ENCODE results near the gene SLC6A15.

Gene SLC6A15

DNA sequence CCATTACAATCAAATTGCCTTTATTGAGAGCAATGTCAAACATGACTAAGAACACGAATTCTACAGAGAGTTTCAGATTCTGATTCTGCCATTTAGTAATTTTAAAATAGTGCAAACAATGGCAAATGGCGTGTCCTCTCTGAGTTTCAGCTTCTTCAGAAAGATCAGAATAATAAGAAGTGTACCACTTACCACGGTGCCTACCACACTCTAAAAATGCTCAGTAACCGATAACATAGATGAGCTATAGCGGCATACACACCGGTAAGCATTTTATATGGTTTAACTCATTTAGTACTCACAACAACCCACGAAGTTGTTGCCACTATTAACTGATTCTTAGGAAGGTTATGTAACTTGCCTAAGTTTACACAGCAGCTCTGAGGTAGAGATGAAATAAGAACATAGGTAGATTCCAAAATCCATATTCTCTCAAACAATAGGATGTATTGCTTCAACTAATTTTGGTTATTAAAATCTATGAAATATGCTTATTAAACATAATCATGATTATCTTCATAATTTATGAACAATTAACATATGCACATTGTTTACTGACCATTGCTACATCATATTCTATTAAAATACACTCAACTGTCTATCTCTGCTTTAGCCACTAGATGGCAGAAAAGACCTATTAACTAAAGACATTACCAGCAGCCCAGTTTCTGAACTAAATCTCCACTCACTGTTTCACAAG lies 38.3 kb downstream of the SLC6A15 start:
- DNase-seq: no peak

DNA sequence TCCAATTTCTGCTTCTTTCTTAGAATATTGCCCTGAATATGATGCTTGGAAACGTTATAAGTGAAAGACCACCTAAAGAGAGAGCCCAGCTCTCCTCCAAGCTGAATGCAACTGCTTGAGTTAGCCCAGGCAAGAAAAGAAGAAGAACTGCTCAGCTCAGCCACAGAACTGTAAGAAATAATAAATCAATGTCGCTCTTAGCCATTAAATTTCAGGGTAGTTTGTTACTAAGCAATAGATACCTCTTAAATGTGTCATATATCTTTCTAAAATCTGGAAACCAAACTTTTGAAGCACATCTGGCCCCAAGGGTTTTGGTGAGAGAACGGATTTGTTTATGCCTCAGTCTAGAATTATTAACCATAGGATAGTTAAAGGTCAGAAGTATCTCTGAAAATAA lies 50.4 kb downstream of the SLC6A15 start:
- no peak for DNase-seq

DNA sequence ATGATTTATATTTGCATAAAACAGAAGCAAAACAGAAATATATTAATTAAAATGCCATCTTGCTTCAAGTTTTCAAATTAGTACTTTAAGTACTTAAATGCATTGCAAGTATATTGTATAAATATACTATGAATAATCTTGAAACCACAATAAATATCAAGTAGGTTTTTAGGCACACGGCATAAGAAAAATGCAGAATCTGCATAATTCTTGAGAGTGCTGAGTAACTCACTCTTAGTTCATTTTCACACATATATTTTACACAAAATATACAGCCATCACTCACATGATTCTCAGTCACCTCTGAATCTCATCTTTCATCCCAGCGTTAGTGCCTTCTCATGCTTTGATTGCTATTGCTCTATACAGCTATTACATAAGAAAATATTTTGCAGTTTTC lies 51.9 kb downstream of the SLC6A15 start:
- no peak for DNase-seq

DNA sequence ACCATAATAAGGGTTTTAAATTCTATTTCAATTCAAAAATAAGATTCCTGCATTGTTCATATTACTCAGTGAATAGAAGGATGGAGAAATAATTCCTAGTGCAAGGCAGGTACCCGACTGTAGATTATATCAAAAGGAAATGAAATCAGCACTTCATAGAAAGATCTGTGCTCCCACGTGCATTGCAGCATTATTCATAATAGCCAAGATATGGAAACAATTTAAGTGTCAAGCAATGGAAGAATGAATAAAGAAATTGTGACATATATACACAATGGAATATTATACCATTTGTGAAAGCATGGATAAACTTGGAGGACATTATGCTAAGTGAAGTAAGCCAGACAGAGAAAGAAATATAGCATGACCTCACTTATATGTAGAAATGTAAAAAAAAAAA lies 53.8 kb downstream of the SLC6A15 start:
- no peak for DNase-seq

DNA sequence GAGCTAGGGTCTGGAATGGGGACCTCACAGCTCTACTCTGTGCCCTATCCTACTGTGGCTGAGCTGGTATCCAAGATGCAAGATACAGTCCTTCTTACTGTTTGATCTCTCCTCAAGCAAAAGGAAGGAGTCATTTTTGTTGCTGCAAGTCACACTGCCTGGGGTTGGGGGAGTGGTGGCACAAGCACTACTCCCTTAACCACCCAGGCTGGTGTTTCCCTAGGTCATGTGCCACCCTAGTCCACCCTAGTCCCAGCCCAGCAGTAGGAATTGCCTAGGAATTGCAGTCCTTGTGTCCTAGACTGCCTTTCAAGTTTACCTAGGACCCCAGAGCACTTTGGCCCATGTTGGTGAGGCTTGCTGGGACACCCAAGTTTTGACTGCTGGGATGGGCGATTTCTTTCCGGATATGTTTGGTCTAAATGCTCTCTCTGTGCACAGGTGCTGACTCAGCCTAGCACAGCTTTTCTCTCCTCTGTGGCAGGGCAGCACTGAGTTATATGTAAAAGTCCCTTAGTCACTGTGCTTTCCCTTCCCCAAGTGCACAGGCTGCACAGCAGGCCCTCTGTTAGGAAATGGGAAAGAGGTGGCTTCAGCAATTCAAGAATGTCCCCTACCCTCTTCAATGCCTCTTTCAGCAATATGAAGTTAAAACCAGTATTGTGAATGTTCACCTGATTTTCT lies 54.9 kb downstream of the SLC6A15 start:
- DNase-seq: no peak

DNA sequence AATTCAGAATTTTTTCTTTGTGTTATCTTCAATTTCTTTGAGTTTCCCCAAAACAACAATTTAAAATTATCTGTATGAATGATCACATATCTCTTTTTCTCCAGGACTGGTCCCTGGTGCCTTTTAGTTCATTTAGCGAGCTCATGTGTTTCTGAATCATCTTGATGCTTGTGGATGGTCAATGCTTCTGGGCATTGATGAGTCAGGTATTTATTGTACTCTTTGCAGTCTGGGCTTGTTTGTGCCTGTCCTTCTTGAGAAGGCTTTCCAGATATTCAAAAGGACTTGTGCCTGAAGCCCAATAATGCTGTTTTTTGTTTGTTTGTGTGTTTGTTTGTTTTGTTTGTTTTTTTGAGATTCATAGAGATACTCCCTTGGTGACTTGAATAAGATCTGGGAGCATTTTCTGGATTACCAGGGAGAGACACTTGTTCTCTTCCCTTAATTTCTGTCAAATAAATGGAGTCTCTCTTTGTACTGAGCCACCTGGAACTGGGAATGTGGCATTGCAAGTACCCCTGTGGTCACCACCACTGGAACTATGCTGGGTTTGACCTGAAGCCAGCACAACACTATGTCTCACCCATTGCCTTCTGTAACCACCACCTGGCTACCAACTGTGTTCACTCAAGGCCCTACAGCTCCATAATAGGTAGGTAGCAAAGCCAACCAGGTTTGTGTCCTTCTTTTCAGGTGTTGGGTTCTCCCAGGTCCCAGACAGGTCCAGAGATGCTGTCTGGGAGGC lies 56.3 kb downstream of the SLC6A15 start:
- DNase-seq: no peak

DNA sequence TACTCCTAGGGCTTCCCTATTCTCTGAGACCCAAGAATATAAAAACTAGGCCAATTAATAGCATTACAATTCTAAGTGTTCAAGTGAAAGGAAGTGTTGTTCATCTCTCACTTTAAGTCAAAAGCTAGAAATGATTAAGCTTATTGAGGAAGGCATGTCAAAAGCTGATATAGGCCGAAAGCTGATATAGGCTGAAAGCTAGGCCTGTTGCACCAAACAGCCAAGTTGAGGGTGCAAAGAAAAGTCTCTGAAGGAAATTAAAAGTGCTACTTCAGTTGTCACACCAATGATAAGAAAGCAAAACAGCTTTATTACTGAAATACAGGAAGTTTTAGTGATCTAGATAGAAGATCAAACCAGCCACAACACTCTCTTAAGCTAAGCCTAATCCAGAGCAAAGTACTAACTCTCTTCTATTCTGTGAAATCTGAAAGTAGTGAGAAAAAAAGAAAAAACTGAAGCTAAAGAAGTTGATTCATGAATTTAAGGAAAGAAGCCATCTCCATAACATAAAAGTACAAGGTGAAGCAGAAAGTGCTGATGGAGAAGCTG lies 68.9 kb downstream of the SLC6A15 start:
- DNase-seq: no peak

DNA sequence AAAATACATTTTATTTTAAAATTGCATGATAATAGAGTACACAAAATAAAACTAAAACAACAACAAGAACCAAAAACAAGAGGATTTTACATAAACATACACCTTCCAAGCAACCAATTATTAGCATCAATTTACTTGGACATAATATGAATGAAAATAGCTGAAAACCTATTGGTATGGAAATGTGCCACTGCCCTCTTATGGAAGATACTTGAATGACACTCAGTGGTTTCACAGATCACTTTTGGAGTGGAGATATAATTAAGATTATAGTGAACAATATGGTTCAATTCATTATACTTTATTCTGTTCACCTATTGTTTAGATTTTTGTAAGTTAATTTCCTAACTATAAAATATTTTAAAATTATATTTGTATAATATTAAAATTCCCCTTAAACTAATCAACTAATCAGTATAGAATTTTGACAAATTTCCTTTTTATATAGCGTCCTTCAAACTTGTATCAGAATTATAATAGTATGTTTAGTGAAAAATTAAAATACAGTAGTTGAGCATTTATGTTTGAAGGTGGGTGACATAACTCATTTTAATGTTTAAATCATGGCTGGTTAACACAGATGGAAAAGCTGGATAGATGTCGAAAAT lies 70.1 kb downstream of the SLC6A15 start:
- DNase-seq: no peak

DNA sequence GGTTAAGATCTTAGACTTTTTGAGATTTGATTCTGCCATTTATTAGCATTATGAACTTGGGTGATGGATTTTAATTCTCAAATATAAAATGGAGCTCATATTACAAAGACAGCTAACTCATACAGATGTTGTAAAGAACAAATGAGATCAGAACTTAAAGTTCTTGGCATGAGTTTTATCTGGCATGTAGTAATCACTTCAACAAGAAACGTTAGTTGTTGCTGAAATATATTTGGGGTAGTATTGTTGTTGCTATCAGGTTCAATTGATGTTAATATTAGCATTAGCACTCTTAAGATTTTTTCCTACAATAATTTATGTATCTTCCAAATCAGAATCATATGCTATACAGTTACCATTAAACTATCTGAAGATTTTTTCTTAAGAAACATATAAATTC lies 71.0 kb downstream of the SLC6A15 start:
- no peak for DNase-seq

DNA sequence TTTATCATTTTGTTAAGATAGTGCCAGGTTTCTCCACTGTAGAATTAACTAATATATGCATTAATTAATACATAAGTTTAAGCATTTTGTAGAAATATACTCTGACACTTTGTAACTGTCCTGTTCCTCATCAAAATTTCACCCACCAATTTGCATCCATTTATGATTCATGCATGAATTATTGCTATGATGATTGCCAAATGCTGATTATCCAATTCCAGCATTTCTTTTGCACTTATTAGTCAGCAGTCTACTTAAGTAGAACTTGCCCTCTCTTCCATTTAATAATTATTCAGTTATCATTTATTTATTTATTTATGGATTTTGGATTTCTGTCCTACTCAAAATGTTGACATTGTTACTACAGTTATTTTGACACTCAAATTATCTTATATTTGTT lies 72.2 kb downstream of the SLC6A15 start:
- DNase-seq: no peak

DNA sequence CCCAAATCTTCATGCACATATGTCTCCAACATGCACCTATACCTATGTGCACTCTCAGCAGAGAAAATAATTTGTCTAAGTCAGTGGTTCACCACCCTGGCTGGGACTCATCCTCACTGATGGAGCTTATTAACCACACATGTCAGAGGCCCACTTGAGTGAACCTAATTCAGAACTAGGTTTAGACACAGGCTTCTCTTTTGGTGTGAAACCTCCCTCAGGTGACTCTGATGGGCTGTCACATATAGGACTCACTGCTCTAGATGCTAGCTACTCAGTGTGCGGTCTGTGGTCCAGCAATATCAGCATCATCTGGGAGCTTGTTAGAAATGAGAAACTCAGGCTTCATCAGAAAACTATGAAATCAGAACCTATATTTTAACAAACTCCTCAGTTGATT lies 85.7 kb downstream of the SLC6A15 start:
- DNase-seq: no peak

DNA sequence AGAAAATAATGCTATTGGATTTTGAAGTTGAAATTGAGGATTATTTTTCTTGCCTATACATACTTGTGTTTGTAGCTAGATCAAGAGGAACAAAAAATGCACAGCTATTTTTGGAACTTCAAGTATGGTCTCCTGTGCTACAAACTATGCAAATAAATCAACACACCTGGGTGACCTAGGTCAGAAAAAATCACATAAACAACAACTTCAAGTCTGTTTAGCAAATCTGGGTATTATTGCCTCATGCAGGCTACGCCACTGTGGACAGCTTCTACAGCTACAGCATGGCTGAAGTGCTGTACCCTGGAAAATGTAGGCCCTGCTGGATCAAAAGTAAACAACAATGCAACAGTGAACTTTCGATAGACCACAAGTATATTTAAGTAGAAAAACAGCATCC lies 87.5 kb downstream of the SLC6A15 start:
- no peak for DNase-seq

DNA sequence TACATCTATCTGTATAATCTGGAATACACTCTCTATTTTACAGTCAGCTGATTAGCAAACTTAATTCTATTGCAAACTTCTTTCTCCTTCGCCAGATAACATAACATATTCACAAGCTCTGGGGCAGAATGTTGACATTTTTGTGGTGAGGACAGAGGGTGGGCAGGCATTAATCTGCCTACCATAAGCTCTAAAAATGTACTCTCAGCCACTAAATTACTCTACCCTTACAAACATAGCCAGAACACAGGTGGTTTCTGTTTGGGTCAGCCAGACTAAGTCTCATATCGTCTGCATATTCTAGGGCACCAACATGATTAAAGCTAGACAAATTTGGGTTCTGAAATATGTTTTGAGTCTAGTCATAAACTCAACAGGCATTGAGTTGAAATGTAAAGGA lies 90.1 kb downstream of the SLC6A15 start:
- no peak for DNase-seq

DNA sequence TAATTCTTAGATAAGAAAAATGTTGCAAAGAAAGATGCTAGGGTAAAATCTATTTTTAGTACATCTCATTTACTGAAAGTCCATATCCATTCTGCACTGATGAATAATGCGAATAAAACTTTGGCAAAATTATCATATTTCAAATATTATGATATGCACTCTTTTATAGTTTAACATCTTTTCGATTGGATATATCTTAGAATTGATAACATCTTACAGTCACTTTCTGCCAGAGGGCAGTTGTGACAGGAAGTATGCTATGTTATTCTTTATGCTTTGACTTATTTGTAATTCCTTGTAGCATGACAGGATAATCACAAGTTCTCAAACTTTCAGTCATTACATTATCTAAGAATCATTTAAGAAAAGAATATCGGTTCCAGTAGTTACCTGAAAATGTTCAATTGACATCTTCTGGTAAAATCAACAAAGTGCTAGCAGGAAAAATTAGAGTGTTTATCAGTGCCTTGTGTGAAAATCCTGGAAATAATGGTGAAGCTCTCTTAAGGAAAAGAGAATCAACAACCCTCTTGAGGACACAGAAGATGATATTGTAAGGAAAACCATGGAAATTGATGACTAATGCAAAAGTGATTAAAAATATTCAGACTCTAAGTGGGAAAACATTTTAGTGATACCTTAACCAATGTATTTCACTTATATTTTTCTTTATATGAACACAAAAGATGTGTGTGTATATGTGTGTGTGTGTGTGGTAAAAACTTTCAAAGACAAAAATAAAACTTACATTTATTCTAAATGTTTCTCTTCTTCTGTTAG lies 95.5 kb downstream of the SLC6A15 start:
- DNase-seq: no peak

DNA sequence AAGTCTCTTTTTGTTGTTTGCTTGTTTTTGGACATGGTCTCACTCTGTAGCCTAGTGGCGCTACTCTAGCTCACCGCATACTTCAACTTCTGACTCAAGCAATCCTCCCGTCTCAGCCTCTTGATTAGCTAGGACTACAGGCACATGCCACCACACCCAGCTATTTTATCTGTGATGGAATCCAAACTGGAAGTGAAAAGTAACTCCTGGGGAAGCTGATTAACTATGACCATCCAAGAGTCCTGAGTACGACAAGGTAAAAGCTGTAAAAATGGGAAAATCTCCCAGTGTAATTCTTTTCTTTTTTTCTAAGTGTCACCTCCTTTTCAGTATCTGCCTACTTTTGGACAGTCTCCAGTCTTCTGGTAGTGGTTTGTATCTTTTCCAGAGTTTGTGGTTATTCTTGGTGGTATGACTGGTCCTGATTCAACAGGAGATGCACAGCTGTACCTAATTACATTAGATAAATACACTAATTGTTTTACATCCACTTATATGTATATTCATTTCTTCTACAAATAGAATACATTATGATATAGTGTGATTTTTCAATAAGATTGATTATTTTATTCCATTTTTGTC lies 97.8 kb downstream of the SLC6A15 start:
- no peak for DNase-seq

DNA sequence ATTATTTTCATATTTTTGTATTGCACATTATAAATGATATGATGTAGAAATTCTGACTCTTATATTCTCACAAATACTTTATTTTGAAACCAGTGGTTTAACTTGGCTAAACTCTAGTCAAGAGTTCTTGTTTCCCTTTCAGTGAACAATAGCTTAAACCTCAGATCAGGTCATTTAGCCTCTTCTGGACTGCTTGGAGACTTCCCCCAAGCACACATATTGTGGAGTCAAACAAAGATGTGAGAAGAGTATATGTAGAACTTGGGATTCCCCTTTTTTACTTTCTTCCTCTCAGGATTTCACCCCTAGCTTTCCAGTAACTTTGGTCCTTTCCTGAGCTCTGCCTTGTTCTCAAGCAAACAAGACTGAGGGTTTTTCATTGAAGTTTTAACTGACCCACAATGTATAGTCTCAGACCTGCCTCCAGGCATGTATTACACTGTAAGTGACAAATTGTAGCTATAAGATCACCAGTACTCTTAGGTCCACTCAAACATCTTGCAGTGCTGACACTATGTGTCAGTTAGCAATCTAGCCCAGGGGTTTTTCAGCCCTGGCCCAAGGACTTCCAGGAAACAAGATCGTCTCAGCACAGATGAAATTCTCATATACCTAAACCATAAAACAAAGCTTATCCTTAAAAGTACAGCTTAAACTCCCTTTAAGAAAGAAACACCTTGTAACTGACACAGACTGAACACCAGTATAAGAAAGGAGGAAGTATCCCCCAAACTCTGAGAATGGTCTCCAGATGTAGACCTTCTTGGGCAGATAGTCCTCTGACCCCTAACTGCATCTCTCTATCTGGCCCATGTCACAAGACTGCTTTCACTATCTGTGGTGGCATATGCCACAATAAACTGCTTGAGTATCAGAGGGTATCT lies 98.6 kb downstream of the SLC6A15 start:
- no peak for DNase-seq

DNA sequence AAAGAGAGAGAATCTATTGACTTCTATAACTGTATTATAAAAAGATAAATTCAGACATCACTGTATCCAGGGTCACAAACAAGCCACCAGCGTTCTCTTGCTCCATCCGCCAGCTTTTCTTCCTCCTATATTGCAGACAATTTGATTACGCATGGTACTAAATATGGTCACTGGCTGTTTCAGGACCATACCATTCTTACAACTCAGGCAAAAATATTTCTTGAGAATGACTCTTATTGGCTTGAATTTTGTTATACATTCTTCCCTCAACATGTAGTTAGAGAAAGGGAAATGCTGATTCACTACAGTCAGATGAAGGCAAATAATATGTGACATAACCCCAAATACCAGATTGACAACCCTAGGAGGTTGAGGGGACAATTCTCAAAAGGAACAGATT lies 101.3 kb downstream of the SLC6A15 start:
- DNase-seq: no peak

DNA sequence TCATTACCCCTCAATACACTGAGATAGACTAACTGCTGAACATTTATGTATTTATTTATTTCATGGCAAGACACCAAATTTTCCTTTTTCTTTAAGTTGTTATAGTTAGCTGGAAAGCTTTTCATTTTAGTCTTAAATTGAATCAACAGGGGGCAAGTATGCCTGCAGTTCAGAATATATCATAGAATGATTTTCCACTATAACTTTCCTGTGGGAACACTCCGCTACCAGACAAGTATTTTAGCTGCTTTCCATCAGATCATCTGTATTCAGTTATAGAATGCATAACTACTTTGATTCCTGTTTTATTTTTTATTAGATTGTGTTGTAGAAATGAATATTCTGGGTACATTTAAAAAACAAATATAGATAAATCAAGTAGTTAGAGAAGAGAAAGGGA lies 102.0 kb downstream of the SLC6A15 start:
- no peak for DNase-seq
